Stimulated activated CD8-positive, alpha-beta memory T cell treated with anti-CD3 and anti-CD28 coated beads, Interleukin-7, amount 100 ng/mL, for 48 hours (primary cell): Measurements from ENCODE around the gene ALDOA.

Experiments
- DNase-seq, 2 donors: peaks; one replicate each; pipeline ENCODE4 v3.0.0-alpha.2; 2020; ENCODE audit warnings: low read depth in 1 of 2; ENCODE audit errors: extremely low read depth in 1 of 2

ALDOA gene

DNA sequence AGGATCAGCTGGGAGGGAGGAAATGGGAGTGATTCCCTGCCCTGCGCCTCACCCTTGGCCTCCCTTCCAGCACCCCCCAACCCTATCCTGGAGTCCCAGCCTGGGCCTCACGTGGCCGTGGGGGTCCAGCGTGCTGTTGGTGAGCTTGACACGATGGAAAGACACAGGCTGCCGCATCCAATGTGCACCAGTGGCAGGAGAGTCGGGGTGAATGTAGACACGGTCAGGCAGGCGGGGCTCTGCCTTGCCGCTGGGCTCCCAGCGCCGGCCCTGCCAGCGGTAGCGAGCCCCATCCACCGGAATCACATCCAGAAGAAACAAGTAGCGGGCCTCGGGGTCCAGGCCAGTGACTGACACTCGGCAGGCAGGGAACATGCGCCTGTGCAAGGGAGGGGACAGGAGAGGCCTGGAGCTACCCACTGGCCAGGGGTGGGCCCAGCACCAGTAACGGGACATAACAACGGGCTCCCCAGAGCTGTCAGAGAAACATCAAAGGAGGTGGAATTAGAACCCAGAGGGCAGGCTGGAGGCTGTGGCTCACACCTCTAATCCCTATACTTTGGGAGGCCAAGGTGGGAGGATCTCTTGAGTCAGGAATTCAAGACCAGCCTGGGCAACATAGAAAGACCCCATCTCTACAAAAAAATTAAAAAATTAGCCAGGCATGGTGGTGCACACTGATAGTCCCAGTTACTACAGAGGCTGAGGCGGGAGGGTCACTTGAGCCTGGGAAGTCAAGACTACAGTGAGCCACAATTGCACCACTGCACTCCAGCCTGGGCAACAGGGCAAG is 23.5 kb downstream of the ALDOA start:
- no peak for DNase-seq

DNA sequence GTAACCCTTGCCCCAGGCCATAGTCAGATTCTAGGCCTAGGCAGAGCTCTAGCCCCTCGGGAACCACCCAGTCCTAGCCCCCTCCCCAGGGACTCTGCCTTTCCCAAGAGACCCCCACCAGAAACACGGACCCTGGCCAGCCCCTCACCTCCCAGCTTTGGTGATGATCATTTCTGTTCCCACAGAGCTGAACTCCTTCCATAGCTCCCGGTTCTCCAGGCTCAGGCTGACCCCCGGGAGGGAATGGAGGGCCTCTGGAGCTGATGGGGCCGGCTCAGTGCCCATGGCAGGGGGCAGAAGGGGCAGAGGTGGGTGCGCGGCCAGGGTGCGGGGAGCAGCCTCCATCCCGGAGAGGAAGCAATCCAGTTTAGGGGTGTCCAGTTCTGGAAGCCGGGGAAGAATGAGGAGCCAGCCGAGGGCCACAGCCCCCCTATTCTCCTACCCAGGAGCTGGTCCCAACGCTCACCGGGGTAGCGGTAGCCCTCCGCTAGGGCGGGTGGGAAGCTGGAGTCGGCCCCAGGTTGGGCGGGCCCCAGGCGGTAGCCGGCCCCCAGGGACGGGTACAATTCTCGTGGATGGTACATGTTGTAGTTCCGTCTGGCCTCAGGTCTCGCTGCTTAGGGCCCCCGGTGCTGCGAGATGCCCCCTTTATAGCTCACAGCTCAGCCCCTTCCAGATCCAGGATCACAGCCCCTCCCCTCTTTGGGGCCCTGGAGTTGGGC is 25.2 kb downstream of the ALDOA start:
- DNase-seq, result no peak

- DNase-seq, result peak; percentile 89 to 92
These were observed 26.2 kb downstream of the ALDOA start, which contains the start of gene TBX6 for GRCh38 chr16:30091474-30092372. TSS of gene TBX6 (minus strand) at chr16:30091924. CDS start at chr16:30091193, 731 bp downstream.

DNA sequence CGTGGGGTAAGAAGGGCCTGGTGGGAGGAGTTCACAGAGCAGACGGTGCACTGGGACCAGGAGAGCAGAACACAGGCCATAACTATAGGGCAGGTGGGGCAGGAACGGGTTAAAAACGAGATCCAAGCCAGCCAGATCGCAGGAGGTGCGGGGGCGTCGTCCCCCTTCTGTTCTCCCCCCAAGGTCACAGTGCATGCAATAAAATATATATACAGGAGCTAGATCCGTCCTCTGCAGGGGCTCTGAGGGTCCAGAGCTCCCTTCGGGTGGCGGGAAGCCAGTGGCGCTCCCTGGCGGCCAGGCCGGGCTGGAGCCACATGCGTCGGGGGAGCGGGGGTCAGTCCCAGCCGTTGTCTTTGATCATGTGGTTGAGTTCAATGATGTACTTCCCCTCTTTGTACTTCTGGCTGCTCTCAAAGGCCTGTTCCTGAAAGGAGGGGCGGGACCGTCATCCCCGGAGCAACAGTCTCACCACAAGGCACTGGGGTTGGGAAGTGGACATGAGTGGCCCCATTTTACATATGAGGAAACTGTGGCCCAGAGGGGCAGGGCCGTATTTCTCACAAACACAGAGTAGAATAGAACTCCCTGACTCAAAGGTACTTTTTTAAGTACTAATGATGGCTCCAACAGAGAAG is 26.9 kb downstream of the ALDOA start:
- peak; percentile 62 to 71 for DNase-seq

DNA sequence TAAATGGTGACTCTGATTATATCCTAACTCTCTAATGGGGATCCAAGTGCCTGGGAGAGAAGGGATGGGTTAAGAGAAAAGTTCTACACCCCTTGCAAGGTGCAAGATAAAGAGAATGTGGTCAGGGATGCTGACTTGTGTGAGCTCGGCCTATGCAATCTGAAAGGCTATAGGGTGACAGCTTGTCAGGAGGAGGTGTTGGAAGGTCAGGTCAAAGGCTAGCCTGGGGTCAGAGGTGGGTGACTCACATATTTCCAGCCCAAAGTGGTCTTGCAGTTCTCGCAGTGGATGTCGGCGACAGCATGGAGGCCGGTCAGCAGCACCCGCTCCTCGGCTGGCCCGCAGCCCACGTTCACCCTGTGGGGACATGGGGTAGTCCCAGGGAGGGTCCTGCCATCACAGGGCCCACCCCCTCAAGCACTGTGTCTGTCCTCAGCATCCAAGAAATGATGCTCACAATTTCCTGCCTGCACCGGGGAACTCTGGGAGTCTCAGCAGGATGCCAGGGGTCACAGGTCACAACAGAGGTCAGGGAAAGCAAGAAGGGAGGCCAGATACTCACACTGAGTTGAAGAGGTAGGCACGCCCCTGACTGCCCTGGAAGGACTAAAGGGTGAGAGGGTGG is 29.1 kb downstream of the ALDOA start:
- no peak for DNase-seq

- no peak for DNase-seq
These were observed 29.9 kb downstream of the ALDOA start for GRCh38 chr16:30095166-30096078.

- DNase-seq, result peak; percentile 75 to 76
These were observed 30.7 kb downstream of the ALDOA start, which contains the start of gene YPEL3 for GRCh38 chr16:30096105-30096861. TSS of gene YPEL3 (minus strand) at chr16:30096213. CDS start at chr16:30095482, 731 bp downstream.

GRCh38 chr16:30096862-30097563 is 31.5 kb downstream of the ALDOA start:
- no peak for DNase-seq

DNA sequence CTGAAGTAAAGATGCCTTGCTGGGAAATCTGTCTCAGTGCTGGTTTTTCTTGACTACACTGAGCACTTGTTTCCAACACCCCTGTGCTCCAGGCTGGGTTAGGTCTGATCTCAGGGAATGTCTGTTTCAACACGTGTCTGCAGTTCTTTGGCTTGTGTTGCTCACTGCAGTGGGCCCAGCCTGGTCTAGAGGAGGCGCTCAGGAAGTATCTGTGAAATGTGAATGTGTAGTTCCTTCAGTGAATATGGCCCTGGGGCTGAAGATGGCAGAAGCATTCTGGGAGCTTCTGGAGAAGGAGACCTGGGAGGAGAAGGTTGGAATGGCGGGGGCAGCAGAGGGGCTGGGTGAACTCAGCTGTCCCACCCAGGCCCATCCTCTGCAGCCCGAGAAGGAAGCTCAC is 38.5 kb downstream of the ALDOA start:
- DNase-seq, result no peak

DNA sequence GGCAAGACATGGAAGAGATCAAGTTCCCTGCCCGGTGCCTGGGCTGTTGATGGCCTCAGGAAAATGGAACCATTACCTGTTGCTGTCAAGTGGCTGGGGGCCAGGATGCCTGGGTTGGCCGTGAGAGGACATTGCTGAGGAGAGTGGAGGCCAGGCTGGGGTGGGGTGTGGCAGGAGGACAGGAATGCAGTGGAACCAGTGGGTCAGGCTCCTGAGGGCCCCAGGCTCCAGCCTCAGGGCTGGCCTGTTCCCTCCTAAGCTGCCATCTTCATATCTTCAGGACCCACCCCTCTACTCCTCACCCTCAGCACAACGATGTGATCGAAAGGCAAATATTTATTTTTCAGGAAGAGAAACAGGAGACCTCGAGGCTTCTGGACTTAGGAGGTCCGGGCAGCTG is 38.9 kb downstream of the ALDOA start:
- DNase-seq, result no peak

- no peak for DNase-seq
These were observed 42.7 kb downstream of the ALDOA start for GRCh38 chr16:30108059-30108850.

DNA sequence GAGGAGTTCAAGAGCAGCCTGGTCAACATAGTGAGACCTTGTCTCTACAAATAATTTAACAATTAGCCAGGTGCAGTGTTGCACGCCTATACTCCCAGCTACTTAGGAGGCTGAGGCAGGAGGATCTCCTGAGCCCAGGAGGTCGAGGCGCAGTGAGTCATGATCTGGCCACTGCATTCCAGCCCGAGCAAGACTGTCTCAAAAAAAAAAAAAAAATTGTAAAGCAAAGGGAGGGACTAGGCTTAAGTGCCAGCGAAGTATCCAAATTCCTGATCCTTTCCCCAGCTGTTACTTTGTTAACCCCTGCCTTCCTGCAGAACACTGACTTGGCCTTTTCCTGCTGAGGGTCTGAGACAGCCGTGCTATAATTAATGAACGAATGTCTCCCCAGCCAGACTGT is 45.1 kb downstream of the ALDOA start:
- DNase-seq, result no peak

DNA sequence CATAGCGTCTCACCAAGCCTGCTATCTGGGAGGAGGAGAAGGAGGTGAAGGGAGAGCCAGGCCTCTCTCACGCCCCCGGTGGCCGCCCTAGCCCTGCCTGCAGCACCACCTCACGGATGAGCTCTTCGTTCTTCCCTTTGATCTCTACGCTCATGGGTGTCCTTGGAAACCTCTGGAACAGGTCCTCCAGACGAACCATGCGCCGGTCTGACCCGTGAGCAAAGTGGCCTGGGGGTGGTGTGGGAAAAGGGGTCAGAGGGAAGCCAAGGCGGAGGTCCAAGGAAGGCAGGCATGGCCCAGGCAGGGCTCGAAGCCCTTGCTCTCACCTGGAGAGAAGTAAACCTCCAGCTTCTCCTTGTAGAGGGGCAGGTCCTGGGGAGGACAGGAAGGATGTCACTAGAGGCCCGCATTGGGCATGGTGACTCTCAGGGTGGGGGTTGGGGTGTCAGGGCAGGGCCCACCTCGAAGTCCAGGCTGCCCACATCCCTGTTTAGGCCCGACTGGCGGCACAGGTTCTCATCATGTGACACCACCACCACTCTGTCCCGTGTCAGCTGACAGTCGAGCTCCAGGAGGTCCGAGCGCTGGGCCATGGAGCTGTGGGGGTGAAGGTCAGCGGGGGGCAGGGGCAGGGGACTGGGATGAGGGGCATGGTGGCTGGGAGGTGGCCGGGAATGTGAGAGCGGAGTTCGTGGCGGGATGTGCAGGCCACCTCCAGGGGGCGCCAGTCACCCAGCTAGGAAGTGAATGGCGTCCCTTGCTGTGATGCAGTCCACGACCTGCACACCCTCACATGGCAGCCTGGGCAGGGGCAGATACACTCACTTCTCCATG is 46.9 kb downstream of the ALDOA start:
- DNase-seq, result no peak

- no peak for DNase-seq
These were observed 47.6 kb downstream of the ALDOA start, which contains the start of gene GDPD3 for GRCh38 chr16:30113031-30113710. TSS of gene GDPD3 (minus strand) at chr16:30113537. CDS start at chr16:30113478, 59 bp downstream.

- no peak for DNase-seq
These were observed 48.3 kb downstream of the ALDOA start for GRCh38 chr16:30113711-30114333.
